Activated CD8-positive, alpha-beta T cell treated with anti-CD3 and anti-CD28 coated beads for 36 hours (primary cell): Measurements from ENCODE around the gene EDRF1. TPM values are rescaled to one million over a fixed set of nuclear protein-coding genes. Genes with fewer than 3 reads are reported as not detected.
A peak's percentile ranks its signal among the peaks of the same experiment; 100 is the strongest.

Experiments used
- ATAC-seq: fragments of 200-7000 bp; cut with Tn5 transposase; one replicate; pipeline ENCODE4 v1.10.0; 2021; ENCODE audit warnings: mild to moderate bottlenecking, moderate library complexity
- CTCF ChIA-PET: fragments of 350-600 bp; sonication (Branson Sonifier 250); formaldehyde crosslinking; loops from one replicate; lab custom pipeline; 2021; ENCODE audit warnings: antibody characterized with exemption; lab: Charles Lee
- POLR2A ChIA-PET: fragments of 350-600 bp; sonication (Branson Sonifier 250); formaldehyde crosslinking; loops from one replicate; lab custom pipeline; 2021; ENCODE audit warnings: antibody characterized with exemption; lab: Charles Lee
- DNase-seq: peaks from one replicate; pipeline ENCODE4 v3.0.0-alpha.2; 2020
- H3K27ac Mint-ChIP-seq: one replicate; pipeline ENCODE4 v1.8.0; 2021; ENCODE audit warnings: mild to moderate bottlenecking, mixed read lengths
- H3K27me3 Mint-ChIP-seq: one replicate; pipeline ENCODE4 v1.8.0; 2021; ENCODE audit warnings: mixed read lengths
- H3K36me3 Mint-ChIP-seq: one replicate; pipeline ENCODE4 v1.8.0; 2021; ENCODE audit warnings: low read depth, mixed read lengths
- H3K4me1 Mint-ChIP-seq: one replicate; pipeline ENCODE4 v1.8.0; 2021; ENCODE audit warnings: low read depth, mixed read lengths
- H3K4me3 Mint-ChIP-seq: one replicate; pipeline ENCODE4 v1.8.0; 2021; ENCODE audit warnings: mild to moderate bottlenecking, moderate library complexity, mixed read lengths
- H3K9me3 Mint-ChIP-seq: one replicate; pipeline ENCODE4 v1.8.0; 2021; ENCODE audit warnings: mixed read lengths
- CTCF ChIP-seq: fragments of 200-600 bp; IDR thresholded peaks from one replicate; pipeline ENCODE4 v1.8.0; 2022; ENCODE audit warnings: antibody characterized with exemption, mild to moderate bottlenecking
- intact Hi-C: fragments of 100-400 bp; cut with micrococcal nuclease; formaldehyde crosslinking; loops from one replicate; pipeline ENCODE4 v1.10.0; 2022
- total RNA-seq, 2 experiments: library from RNA; stranded (reverse); gene quantifications; one replicate each; pipeline ENCODE4 v1.2.3, GENCODE V29; 2021

The EDRF1 gene
- total RNA-seq, 2 experiments from 2014 or later: 26.3 to 26.4 TPM

- no peak for TF ChIP-seq CTCF
- Mint-ChIP-seq H3K27ac (peak overlapping the region; percentile 34), H3K4me1 (peaks cover 21% of the 10 kb centered on the region), H3K36me3 (peaks cover 39% of the 10 kb centered on the region), H3K27me3 (no peaks in the 10 kb centered on the region), H3K9me3 (no peaks in the 10 kb centered on the region), H3K4me3 (peak overlapping the region; percentile 97)
- intact Hi-C loops: no loop called here
- POLR2A ChIA-PET: interaction anchor here (1.1 kb wide), 1 partner anchor 9 kb away, joined by 5 read pairs; no protein-coding TSS in a partner anchor
- DNase-seq: no peak
- CTCF ChIA-PET: no interaction called here
- ATAC-seq: no peak
These were observed 1.5 kb downstream of the EDRF1 start for GRCh38 chr10:125721035-125721434.

- ATAC-seq (no peak), DNase-seq (no peak)
- POLR2A ChIA-PET: no interaction called here
- CTCF ChIA-PET: interaction anchor here (0.7 kb wide), 1 partner anchor 111 kb away, joined by 4 read pairs; no protein-coding TSS in a partner anchor
- no peak for TF ChIP-seq CTCF
- H3K9me3 Mint-ChIP-seq: no peaks in the 10 kb centered on the region
- no peak overlapping the region for H3K4me3 Mint-ChIP-seq
- peak overlapping the region; percentile 56 for H3K27ac Mint-ChIP-seq
- H3K27me3 Mint-ChIP-seq: no peaks in the 10 kb centered on the region
- H3K4me1 Mint-ChIP-seq: peaks cover 21% of the 10 kb centered on the region
- intact Hi-C loops: no loop called here
- H3K36me3 Mint-ChIP-seq: peaks cover 42% of the 10 kb centered on the region
These were observed 3.3 kb downstream of the EDRF1 start for GRCh38 chr10:125722811-125723210.

GRCh38 chr10:125726914-125727313 lies 7.4 kb downstream of the EDRF1 start:
- no peak for DNase-seq
- intact Hi-C loops: no loop called here
- H3K27me3 Mint-ChIP-seq: no peaks in the 10 kb centered on the region
- ATAC-seq: no peak
- POLR2A ChIA-PET: interaction anchor here (1.1 kb wide), 1 partner anchor 20 kb away, joined by 3 read pairs; no protein-coding TSS in a partner anchor
- H3K4me1 Mint-ChIP-seq: peaks cover 9% of the 10 kb centered on the region
- H3K27ac Mint-ChIP-seq: no peak overlapping the region
- CTCF ChIA-PET: interaction anchor here (1.0 kb wide), 1 partner anchor 11 kb away, joined by 3 read pairs; no protein-coding TSS in a partner anchor
- H3K4me3 Mint-ChIP-seq: no peak overlapping the region
- no peaks in the 10 kb centered on the region for H3K9me3 Mint-ChIP-seq
- no peak for TF ChIP-seq CTCF
- H3K36me3 Mint-ChIP-seq: peaks cover 53% of the 10 kb centered on the region

GRCh38 chr10:125727436-125727835 lies 7.9 kb downstream of the EDRF1 start:
- TF ChIP-seq CTCF: no peak
- DNase-seq (no peak), ATAC-seq (no peak)
- POLR2A ChIA-PET: interaction anchor here (1.1 kb wide), 1 partner anchor 20 kb away, joined by 3 read pairs; no protein-coding TSS in a partner anchor
- Mint-ChIP-seq H3K4me3 (no peak overlapping the region), H3K36me3 (peaks cover 54% of the 10 kb centered on the region), H3K27ac (no peak overlapping the region), H3K4me1 (peaks cover 6% of the 10 kb centered on the region), H3K27me3 (no peaks in the 10 kb centered on the region), H3K9me3 (no peaks in the 10 kb centered on the region)
- CTCF ChIA-PET: interaction anchor here (1.0 kb wide), 1 partner anchor 10 kb away, joined by 3 read pairs; no protein-coding TSS in a partner anchor
- intact Hi-C loops: no loop called here

- intact Hi-C loops: no loop called here
- H3K36me3 Mint-ChIP-seq: peaks cover 53% of the 10 kb centered on the region
- TF ChIP-seq CTCF: no peak
- CTCF ChIA-PET: interaction anchor here (1.0 kb wide), 1 partner anchor 10 kb away, joined by 3 read pairs; no protein-coding TSS in a partner anchor
- no peak overlapping the region for H3K4me3 Mint-ChIP-seq
- DNase-seq (no peak), ATAC-seq (no peak)
- peaks cover 2% of the 10 kb centered on the region for H3K4me1 Mint-ChIP-seq
- POLR2A ChIA-PET: no interaction called here
- H3K27ac Mint-ChIP-seq: no peak overlapping the region
- no peaks in the 10 kb centered on the region for H3K27me3 Mint-ChIP-seq
- no peaks in the 10 kb centered on the region for H3K9me3 Mint-ChIP-seq
These were observed 14.6 kb downstream of the EDRF1 start for GRCh38 chr10:125734148-125734547.
